Measurements from ENCODE around the gene PIP. TPM values are rescaled to one million over a fixed set of nuclear protein-coding genes. Genes with fewer than 3 reads are reported as not detected.
A peak's percentile ranks its signal among the peaks of the same experiment; 100 is the strongest.
"Not testable (repeated sequence)": the region's sequence is repeated elsewhere in the genome, so short reads cannot be mapped to it uniquely, and the experiment has no call there.

The PIP gene
- total RNA-seq, 1 donor from 2014 or later = not detected

DNA sequence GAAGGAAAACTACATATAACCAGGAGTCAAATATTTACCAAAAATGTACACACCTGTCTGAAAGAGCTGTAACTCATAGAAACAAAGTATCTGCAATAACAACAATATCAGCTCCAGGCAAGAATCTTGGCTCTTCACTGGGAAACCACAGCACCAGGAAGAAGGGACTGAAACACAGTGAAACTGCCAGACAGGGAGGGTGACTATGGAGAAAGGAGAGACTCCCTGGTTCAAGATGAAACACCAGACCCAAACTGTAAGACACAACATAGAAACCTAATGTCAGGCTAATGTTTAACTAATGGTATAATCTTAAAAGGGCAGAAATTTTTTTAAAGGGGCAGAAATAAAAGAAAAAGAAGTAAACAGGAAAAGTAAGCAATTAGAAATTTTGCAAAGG, 39.8 kb downstream of the PIP start:
- DNase-seq (no peak), ATAC-seq (no peak)
- intact Hi-C loops (cut with micrococcal nuclease) = no loop called here

DNA sequence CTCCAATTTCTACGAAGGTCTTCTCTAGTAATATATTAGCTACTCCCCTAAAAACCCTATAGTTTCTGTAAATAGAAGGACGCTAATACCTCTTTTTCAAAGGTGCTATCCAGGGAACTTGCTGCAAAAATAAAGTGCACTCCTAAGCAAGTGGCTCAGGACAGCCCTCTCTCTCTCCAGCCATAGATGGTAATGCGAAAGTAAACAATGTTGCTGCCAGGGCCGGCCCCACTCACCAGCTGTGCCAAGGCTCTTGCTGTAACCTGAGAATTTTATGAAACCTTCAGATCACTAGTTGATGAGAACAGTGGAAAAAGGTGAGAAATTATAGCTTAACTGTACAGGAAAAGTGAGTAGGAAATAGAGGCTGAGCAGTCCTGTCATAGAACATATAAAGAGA, 40.5 kb downstream of the PIP start:
- DNase-seq = no peak

DNA sequence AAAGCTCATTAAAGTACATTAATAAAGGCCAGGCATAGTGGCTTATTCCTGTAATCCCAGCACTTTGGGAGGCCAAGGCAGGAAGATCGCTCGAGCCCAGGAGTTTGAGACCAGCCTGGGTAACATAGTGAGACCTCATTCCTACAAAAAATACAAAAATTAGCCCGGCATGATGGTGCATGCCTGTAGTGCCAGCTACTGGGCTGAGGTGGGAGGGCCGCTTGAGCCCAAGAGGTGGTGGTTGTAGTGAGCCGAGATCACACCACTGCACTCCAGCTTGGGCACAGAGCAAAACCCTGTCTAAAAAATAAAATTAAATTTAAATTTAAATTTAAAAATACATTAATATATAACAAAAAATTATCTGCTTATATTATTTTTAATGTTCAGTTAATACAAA, 44.3 kb downstream of the PIP start:
- intact Hi-C loops (cut with micrococcal nuclease) = no loop called here

More for the DNA sequence above, 40.5 kb downstream of the PIP start:
- peak; percentile 35 for ATAC-seq
- intact Hi-C loops (cut with micrococcal nuclease) = no loop called here

DNA sequence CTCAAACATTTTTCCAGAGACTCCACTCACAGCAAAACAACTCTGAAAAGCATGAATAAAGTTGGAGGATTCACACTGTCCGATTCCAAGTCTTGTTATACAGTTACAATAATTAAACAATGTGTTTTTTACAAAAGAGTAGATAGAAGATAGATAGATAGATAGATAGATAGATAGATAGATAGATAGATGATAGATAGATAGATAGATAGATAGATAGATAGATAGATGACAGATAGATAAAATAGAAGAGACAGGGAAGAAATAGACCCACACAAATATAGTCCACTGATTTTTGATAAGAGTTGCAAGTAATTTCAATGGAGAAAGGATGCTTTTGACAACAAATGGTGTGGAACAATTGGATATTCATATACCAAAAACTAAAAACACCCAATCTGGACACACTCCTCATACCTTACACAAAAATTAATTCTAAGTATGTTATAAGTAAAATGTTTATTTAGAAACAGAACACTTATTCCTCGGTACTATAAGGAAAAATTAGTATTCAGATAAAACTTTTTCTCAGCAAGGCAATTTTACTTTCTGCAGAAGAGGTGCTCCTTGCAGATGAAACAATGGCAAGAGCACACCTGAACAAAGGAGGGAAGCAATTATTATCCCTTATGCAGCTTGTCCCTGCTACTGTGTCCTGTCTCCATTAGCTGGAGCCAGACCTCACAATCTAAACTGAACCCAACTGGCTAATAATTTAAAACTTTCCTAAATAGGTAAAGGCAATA, 45.7 kb downstream of the PIP start:
- ATAC-seq (no peak), DNase-seq (no peak)
- intact Hi-C loops (cut with micrococcal nuclease) = no loop called here

More for the DNA sequence above, 44.3 kb downstream of the PIP start:
- no peak for ATAC-seq
- DNase-seq = no peak

DNA sequence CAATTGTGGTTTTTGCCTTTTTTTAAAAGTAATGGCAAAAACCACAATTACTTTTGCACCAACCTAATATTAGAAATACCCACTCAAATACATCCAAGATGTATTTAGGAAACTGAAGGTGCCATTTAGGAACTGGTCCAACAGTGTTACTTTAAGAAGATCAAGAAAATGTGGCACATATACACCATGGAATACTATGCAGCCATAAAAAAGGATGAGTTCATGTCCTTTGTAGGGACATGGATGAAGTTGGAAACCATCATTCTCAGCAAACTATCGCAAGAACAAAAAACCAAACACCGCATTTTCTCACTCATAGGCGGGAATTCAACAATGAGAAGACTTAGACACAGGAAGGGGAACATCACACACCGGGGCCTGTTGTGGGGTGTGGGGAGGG, 48.9 kb downstream of the PIP start:
- intact Hi-C loops (cut with micrococcal nuclease); DNase-seq; ATAC-seq: not testable (repeated sequence)

DNA sequence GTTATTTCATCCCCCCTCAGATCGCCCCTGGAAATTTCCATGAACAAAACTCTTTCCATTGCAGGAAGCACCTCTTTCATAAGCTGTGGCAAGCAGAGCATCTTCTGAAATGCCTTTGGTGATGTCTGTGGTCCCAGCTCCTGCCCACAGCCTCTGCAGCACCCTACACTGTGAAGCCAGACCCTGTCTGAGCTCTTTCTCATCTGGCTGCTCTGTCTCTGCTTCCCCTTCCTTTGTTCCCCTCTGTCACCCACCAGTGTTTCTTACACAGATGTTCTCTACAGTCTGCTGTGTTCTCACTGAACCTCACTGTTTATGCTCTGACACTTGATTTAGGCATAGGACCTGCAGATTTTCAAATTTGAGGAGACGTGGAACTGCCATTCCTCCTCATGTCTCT, 49.5 kb downstream of the PIP start:
- no peak for DNase-seq
- intact Hi-C loops (cut with micrococcal nuclease) = no loop called here
- no peak for ATAC-seq

DNA sequence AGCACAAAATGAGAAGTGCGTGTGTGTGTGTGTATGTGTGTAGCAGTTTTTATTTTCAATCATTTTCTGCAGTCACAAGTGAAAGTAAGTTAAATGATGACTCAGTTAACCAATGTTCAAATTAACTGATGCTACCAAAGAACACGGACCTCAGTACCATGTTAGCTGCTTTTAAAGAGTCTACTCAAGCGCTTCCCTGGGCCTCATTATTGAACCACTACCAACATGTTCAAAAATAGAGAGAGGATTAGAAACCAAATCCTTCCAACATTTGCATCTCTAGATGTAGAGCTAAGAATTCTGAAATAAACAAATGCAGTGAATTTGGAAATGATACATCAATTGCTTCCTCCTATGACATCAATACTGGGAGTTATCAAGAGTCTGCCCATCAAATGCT, 51.1 kb downstream of the PIP start, which contains the start of gene TAS2R39:
TSS of gene TAS2R39 (plus strand) at position 396 of the 400 bp plus-strand sequence. CDS start at position 396, 0 bp downstream.
- intact Hi-C loops (cut with micrococcal nuclease) = no loop called here
- no peak for ATAC-seq
- no peak for DNase-seq

DNA sequence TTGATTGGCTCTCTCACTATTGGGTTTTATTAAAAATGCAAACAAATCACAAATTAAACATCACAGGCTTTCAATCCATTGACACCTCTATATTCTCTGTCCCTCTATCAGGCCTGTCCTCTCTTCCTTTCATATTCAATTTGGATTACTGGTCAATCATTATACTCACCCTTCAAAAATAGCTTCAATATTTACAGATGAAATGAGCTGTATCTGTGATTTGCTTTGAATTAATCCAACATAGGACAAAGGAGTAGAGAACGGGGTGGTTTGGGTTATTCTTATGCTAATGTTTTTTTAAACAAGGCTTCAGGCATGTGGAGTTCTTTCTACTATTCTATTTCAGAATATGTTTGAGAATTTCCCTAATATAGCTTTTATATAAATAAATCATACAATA, 53.7 kb downstream of the PIP start:
- ATAC-seq (no peak), DNase-seq (no peak)
- intact Hi-C loops (cut with micrococcal nuclease) = no loop called here

DNA sequence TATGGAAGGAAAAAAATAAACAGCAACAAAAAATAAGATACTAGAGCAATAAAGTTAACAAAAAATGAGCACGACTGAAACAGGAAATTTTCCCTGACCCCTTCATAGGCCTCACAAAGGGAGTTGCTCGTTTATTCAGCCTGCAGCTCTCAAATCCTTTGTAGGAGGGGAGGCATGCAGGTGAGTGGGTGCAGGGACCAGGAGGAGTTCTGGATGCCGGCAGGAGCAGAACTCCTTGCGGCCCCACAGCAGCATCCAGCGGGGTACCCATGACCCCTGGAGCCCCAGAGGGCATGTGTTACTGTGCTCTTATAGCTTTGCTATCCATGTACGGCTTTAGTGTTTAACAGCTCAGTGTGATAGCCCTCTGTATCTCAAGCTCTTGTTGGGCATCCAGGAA, 57.1 kb downstream of the PIP start:
- intact Hi-C loops (cut with micrococcal nuclease) = no loop called here
- no peak for DNase-seq
- no peak for ATAC-seq

Other genes with a start within 250 kb of the PIP start
- gene TRPV6, start 246.3 kb upstream of the PIP start, total RNA-seq = 0.05 TPM
- not detected for gene TRPV5, start 198.3 kb upstream of the PIP start, total RNA-seq
- gene LLCFC1, start 192.6 kb upstream of the PIP start, total RNA-seq = not detected
- gene KEL, start 169.7 kb upstream of the PIP start, total RNA-seq = 0.27 TPM
- gene OR9A2, start 104.9 kb upstream of the PIP start, total RNA-seq = not detected
- gene OR6V1, start 79.7 kb upstream of the PIP start, total RNA-seq = not detected
- gene TAS2R39, start 51.3 kb downstream of the PIP start, total RNA-seq = not detected
- not detected for gene TAS2R40, start 90.0 kb downstream of the PIP start, total RNA-seq
- gene GSTK1, start 131.4 kb downstream of the PIP start, total RNA-seq = 303 TPM
- gene TMEM139, start 152.9 kb downstream of the PIP start, total RNA-seq = 20.3 TPM
- gene CASP2, start 156.3 kb downstream of the PIP start, total RNA-seq = 12.6 TPM
- not detected for gene CLCN1, start 184.0 kb downstream of the PIP start, total RNA-seq
- 0.57 TPM for gene FAM131B, start 230.6 kb downstream of the PIP start, total RNA-seq
- gene ZYX, start 249.3 kb downstream of the PIP start, total RNA-seq = 73.9 TPM

All from left ventricle myocardium superior (tissue), 1 donor.